ENCODE results near the gene SYNRG.

DNA sequence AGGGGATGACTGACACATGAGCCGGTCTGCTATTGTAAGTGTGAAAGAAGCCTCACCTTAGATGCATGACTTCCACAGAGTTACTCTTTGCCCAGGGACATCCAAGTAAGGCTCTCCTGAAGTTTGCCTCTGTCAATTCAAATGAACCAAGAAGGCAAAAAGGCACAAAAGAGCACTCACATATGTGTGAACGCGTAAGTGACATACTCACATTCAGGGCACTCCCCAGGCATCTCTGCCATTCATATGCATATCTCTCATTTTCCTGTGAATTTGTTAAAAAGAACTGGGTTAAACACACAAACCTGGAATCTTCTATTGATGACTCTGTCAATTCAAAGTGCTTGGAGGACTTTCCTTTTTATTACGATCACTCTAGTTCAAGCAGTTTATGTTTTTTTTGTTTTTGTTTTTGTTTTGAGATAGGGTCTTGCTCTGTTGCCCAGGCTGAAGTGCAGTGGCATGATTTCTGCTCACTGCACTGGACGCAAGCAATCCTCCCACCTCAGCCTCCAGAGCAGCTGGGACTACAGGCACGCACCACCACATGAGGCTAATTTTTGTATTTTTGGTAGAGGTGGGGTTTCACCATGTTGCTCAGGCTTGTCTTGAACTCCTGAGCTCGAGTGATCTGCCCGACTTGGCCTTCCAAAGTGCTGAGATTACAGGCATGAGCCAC is 70.1 kb downstream of the SYNRG start:
- TF ChIP-seq, protein P1, sequence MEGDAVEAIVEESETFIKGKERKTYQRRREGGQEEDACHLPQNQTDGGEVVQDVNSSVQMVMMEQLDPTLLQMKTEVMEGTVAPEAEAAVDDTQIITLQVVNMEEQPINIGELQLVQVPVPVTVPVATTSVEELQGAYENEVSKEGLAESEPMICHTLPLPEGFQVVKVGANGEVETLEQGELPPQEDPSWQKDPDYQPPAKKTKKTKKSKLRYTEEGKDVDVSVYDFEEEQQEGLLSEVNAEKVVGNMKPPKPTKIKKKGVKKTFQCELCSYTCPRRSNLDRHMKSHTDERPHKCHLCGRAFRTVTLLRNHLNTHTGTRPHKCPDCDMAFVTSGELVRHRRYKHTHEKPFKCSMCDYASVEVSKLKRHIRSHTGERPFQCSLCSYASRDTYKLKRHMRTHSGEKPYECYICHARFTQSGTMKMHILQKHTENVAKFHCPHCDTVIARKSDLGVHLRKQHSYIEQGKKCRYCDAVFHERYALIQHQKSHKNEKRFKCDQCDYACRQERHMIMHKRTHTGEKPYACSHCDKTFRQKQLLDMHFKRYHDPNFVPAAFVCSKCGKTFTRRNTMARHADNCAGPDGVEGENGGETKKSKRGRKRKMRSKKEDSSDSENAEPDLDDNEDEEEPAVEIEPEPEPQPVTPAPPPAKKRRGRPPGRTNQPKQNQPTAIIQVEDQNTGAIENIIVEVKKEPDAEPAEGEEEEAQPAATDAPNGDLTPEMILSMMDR (IDR thresholded peaks at IDR 0.05) = no peak
- no peak for TF ChIP-seq POLR2AphosphoS5 (IDR thresholded peaks at IDR 0.05)
- no peak for TF ChIP-seq POLR2A (IDR thresholded peaks at IDR 0.05)
- TF ChIP-seq EP300 (IDR thresholded peaks at IDR 0.05; ENCODE audit: low read depth) = no peak
